GM13977 (cell line): Measurements from ENCODE around the gene REX1BD.
"Not testable (repeated sequence)": the region's sequence is repeated elsewhere in the genome, so short reads cannot be mapped to it uniquely, and the experiment has no call there.

Experiments
- DNase-seq: peaks from one replicate; pipeline ENCODE4 v3.0.0; 2012; ENCODE audit warnings: low spot score
- CTCF ChIP-seq: IDR thresholded peaks from 2 replicates; pipeline ENCODE4 v1.5.1; 2012; ENCODE audit warnings: mild to moderate bottlenecking, control low read depth; ENCODE audit not compliant: insufficient read depth; ENCODE audit errors: extremely low read depth, missing control alignments
- in situ Hi-C: fragments of 300-500 bp; cut with MboI; formaldehyde crosslinking; loops from one replicate; pipeline ENCODE4 v1.12.0; 2022; ENCODE audit warnings: low sequenced_read_pairs, low pct_unique_long_range_greater_than_20kb, mixed read lengths, inconsistent platforms; ENCODE audit not compliant: unreplicated experiment

Gene REX1BD

GRCh38 chr19:18590273-18591272 is 2.0 kb downstream of the REX1BD start:
- no peak for DNase-seq
- in situ Hi-C loops = no loop called here
- TF ChIP-seq CTCF = no peak

DNA sequence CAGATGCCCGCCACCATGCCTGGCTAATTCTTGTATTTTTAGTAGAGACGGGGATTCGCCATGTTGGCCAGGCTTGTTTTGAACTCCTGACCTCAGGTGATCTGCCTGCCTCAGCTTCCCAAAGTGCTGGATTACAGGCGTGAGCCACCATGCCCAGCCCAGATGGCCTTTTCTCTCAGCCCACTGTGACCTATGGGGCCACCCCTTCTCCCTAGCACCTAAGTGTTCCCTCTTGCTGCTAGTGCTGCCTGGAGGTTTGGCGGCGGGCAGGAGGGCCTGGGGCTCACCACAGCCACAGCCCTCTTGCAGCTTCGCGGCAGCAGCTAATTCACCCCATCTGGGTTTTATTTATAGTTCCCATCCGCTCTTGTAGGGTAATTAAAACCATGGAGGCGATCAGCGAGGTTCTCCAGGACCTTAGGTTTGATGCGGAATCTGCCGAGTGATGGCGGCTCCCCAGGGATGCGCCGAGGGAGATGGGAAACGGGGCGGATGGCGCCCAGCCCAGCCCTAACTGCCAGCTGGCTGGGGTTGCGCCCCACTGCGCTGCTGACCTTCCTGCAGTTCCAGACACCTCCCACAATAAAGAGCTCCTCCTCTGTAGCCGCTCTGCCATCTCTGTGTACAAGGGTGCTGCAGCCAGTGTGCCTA is 3.3 kb downstream of the REX1BD start:
- no peak for DNase-seq
- in situ Hi-C loops = no loop called here
- TF ChIP-seq CTCF = no peak

- in situ Hi-C loops, DNase-seq: not testable (repeated sequence)
Observed at GRCh38 chr19:18592732-18593131, 4.1 kb downstream of the REX1BD start.

DNA sequence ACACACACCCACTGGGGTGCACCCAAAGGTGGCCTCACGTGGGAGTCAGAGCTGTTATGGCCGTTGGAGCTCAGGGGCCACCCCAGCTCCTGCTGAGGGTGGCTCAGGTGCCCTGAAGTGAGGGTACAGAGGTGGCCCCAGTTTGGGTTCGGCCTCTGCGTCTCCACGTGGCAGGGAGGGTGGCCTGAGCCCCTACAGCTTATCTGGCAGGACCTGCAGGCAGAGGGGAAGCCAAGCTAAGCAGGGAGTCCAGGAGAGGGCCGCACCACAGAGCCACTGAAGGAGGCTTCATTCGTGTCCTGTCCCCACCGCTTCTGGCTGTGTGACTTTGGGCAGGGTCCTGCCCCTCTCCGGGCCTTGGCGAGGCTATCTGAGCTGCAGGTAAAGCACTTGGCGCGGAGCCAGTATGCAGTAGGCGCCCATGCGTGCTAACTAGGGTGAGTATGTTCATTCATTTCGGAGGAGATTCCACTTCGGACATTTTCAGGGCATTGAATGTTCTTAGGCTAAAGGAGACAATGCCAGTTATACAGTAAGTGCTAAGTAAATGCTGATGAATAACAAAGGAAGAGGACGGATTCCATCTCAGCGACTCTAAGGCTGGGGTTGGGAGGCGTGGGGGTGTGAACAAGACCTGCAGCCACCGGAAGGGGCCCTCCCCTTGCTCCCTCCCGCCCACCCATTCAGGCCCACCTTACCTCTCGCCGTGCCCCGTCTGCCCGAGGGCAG is 4.9 kb downstream of the REX1BD start:
- TF ChIP-seq CTCF = no peak
- in situ Hi-C loops = no loop called here
- peak; percentile 54 for DNase-seq

GRCh38 chr19:18594096-18594823 is 5.7 kb downstream of the REX1BD start:
- peak; percentile 96 for DNase-seq
- peak; percentile 94 for TF ChIP-seq CTCF
- in situ Hi-C loops = no loop called here

GRCh38 chr19:18594824-18595373 is 6.3 kb downstream of the REX1BD start:
- in situ Hi-C loops = no loop called here
- no peak for TF ChIP-seq CTCF
- DNase-seq = peak; percentile 59
